Activated CD8-positive, alpha-beta memory T cell treated with anti-CD3 and anti-CD28 coated beads, Interleukin-2, amount 10 ng/mL, durations not matched to agents 7 days and 5 days (primary cell): Measurements from ENCODE around the gene TRAPPC10. TPM values are rescaled to one million over a fixed set of nuclear protein-coding genes. Genes with fewer than 3 reads are reported as not detected.
A peak's percentile ranks its signal among the peaks of the same experiment; 100 is the strongest.

Experiments used
- ATAC-seq: fragments of 150-1000 bp; cut with Tn5 transposase; one replicate; pipeline ENCODE4 v1.10.0; 2021; ENCODE audit warnings: moderate library complexity
- CTCF ChIA-PET: fragments of 350-600 bp; sonication (Branson Sonifier 250); formaldehyde crosslinking; loops from one replicate; lab custom pipeline; 2021; ENCODE audit warnings: antibody characterized with exemption; lab: Charles Lee
- DNase-seq: peaks from one replicate; pipeline ENCODE4 v3.0.0-alpha.2; 2020
- H3K27ac Mint-ChIP-seq: one replicate; pipeline ENCODE4 v1.8.0; 2021; ENCODE audit warnings: mild to moderate bottlenecking, mixed read lengths
- H3K27me3 Mint-ChIP-seq: one replicate; pipeline ENCODE4 v1.8.0; 2021; ENCODE audit warnings: mixed read lengths
- H3K36me3 Mint-ChIP-seq: one replicate; pipeline ENCODE4 v1.8.0; 2021; ENCODE audit warnings: mild to moderate bottlenecking, mixed read lengths
- H3K4me1 Mint-ChIP-seq: one replicate; pipeline ENCODE4 v1.8.0; 2021; ENCODE audit warnings: mixed read lengths
- H3K4me3 Mint-ChIP-seq: one replicate; pipeline ENCODE4 v1.8.0; 2021; ENCODE audit warnings: mild to moderate bottlenecking, moderate library complexity, mixed read lengths
- H3K9me3 Mint-ChIP-seq: one replicate; pipeline ENCODE4 v1.8.0; 2022; ENCODE audit warnings: low read depth, mixed read lengths
- total RNA-seq, 2 experiments: library from RNA; stranded (reverse); gene quantifications; one replicate each; pipeline ENCODE4 v1.2.3, GENCODE V29; 2021

TRAPPC10 gene
- total RNA-seq, 2 experiments from 2014 or later: 71.5 to 71.7 TPM

- Mint-ChIP-seq H3K4me3 (no peak overlapping the region), H3K9me3 (no peaks in the 10 kb centered on the region), H3K27ac (no peak overlapping the region), H3K4me1 (peaks cover 15% of the 10 kb centered on the region), H3K27me3 (no peaks in the 10 kb centered on the region), H3K36me3 (peaks cover 7% of the 10 kb centered on the region)
- DNase-seq (no peak), ATAC-seq (no peak)
- CTCF ChIA-PET: interaction anchor here (1.3 kb wide), 1 partner anchor 163 kb away, joined by 7 read pairs; no protein-coding TSS in a partner anchor
Measured at GRCh38 chr21:43973634-43973955, 38.5 kb upstream of the TRAPPC10 start.

DNA sequence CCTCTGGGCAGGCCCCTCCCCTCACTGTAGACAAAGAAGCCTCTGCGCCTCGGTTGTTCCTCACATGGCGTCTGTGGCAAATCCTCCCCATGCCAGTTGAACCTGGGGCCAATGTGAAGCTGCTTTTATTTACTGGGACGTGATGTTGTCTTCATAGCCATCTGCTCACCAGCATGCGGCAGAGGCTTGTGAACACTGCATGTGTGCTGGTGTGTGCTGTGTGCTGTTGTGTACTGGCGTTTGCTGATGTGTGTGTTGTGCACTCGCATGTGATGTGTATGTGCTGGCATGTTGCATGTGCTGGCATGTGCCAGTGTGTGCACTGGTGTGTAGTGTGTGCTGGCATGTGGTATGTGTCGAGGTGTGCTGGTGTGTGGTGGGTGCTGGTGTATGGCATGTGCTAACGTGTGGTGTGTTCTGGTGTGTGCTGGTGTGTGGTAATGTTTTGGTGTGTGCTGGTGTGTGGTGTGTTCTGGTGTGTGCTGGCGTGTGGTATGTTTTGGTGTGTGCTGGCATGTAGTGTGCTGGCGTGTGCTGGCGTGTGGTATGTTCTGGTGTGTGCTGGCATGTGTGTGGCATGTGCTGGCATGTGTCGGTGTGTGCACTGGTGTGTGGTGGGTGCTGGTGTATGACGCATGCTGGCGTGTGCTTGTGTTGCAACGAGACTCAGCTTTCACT lies 37.2 kb upstream of the TRAPPC10 start:
- CTCF ChIA-PET: interaction anchor here (0.6 to 2.0 kb wide), 22 partner anchors 10 to 185 kb away, joined by 3 to 8 read pairs (median 4); partner anchors contain the start of gene RRP1
- ATAC-seq: peak; percentile 20
- H3K27ac Mint-ChIP-seq: no peak overlapping the region
- peaks cover 7% of the 10 kb centered on the region for H3K36me3 Mint-ChIP-seq
- H3K27me3 Mint-ChIP-seq: no peaks in the 10 kb centered on the region
- H3K9me3 Mint-ChIP-seq: no peaks in the 10 kb centered on the region
- DNase-seq: no peak
- peaks cover 15% of the 10 kb centered on the region for H3K4me1 Mint-ChIP-seq
- H3K4me3 Mint-ChIP-seq: no peak overlapping the region

DNA sequence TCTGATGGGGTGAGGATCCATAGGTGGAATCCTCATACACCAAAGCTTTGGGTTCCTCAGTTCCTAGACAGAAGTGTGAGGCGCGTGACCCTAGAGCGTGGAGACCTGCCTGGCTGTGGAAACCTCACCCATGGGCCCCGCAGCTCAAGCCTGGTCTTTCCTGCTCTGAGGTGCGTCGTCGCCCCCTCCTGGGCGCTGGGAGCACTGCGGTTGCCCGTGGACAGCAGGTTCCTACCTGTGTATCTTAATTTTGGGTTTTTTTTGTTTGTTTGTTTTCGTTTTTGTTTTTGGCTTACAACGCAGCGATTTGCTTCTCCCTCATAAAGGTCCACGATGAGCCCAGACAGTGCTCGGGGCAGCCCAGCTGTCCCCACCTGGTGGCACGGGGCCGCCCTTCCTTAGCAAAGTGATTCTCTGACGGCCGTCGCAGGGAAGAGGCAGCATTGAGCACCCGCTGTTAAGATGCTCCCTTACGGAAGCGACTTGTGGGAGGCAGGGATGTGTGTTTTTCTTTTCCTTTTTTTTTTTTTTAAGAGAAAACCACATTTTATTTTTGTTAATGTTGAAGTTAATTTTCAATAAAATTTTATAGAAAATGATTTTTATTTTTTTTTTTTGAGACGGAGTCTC lies 36.5 kb upstream of the TRAPPC10 start:
- DNase-seq: peak; percentile 86
- Mint-ChIP-seq H3K27ac (no peak overlapping the region), H3K36me3 (peaks cover 7% of the 10 kb centered on the region), H3K4me3 (no peak overlapping the region), H3K4me1 (peaks cover 15% of the 10 kb centered on the region), H3K9me3 (no peaks in the 10 kb centered on the region), H3K27me3 (no peaks in the 10 kb centered on the region)
- ATAC-seq: peak; percentile 85
- CTCF ChIA-PET: interaction anchor here (0.6 to 2.0 kb wide), 24 partner anchors 9 to 186 kb away, joined by 3 to 8 read pairs (median 4); partner anchors contain the start of gene RRP1

DNA sequence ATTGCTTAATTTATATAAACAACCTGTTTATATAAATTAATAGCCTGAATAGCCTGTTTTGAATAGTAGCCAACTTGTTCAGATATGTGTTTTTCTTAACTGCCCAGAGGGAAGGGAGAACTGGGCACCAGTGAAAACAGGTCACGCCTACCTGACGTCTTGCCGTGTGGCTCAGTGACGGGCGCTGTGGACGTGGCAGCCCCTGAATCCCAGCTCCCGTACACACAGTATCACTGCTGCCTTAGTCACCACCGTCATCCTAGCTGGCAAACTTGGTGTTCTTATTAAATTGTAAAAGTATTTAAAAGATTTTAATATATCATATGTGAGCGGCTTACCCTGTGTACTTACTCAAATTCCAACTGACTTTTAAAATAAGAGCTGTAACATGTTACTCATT lies 35.4 kb upstream of the TRAPPC10 start:
- H3K9me3 Mint-ChIP-seq: no peaks in the 10 kb centered on the region
- CTCF ChIA-PET: interaction anchor here (1.3 to 2.0 kb wide), 8 partner anchors 21 to 187 kb away, joined by 3 to 8 read pairs (median 4); partner anchors contain the start of gene RRP1
- ATAC-seq: no peak
- H3K4me1 Mint-ChIP-seq: peaks cover 15% of the 10 kb centered on the region
- no peak overlapping the region for H3K27ac Mint-ChIP-seq
- no peaks in the 10 kb centered on the region for H3K27me3 Mint-ChIP-seq
- DNase-seq: no peak
- peaks cover 7% of the 10 kb centered on the region for H3K36me3 Mint-ChIP-seq
- no peak overlapping the region for H3K4me3 Mint-ChIP-seq

- H3K4me3 Mint-ChIP-seq: no peak overlapping the region
- no peaks in the 10 kb centered on the region for H3K9me3 Mint-ChIP-seq
- H3K36me3 Mint-ChIP-seq: peaks cover 7% of the 10 kb centered on the region
- H3K27ac Mint-ChIP-seq: no peak overlapping the region
- peaks cover 17% of the 10 kb centered on the region for H3K4me1 Mint-ChIP-seq
- no peak for DNase-seq
- ATAC-seq: no peak
- H3K27me3 Mint-ChIP-seq: no peaks in the 10 kb centered on the region
- CTCF ChIA-PET: no interaction called here
Measured at GRCh38 chr21:43978060-43978459, 34.0 kb upstream of the TRAPPC10 start.

DNA sequence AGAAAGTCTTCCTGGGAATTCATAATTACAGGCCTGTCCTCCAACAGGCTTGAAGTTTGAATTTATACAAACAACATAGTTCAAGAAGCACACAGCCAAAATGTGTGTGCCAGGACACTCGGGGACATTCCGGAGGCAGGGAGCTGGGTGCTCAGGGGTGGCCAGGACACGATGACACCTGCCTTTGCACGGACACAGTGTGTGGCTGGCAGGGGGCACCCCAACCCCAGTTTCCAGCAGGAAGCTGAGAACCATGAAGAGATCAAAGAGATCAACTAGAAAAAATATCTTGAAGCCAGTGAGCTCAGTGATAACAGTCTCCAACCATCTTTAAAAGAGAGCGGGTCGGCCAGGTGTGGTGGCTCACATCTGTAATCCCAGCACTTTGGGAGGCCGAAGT lies 32.5 kb upstream of the TRAPPC10 start:
- DNase-seq (no peak), ATAC-seq (no peak)
- no peaks in the 10 kb centered on the region for H3K9me3 Mint-ChIP-seq
- peaks cover 5% of the 10 kb centered on the region for H3K36me3 Mint-ChIP-seq
- H3K4me1 Mint-ChIP-seq: peaks cover 12% of the 10 kb centered on the region
- no peaks in the 10 kb centered on the region for H3K27me3 Mint-ChIP-seq
- H3K4me3 Mint-ChIP-seq: no peak overlapping the region
- H3K27ac Mint-ChIP-seq: no peak overlapping the region
- CTCF ChIA-PET: interaction anchor here (1.4 to 1.6 kb wide), 2 partner anchors 18 to 169 kb away, joined by 3 to 6 read pairs; no protein-coding TSS in a partner anchor

GRCh38 chr21:43981151-43981870 lies 30.8 kb upstream of the TRAPPC10 start:
- Mint-ChIP-seq H3K27me3 (no peaks in the 10 kb centered on the region), H3K27ac (no peak overlapping the region), H3K4me3 (no peak overlapping the region), H3K4me1 (peaks cover 13% of the 10 kb centered on the region), H3K9me3 (no peaks in the 10 kb centered on the region), H3K36me3 (peaks cover 5% of the 10 kb centered on the region)
- no peak for ATAC-seq
- no peak for DNase-seq
- CTCF ChIA-PET: no interaction called here

- H3K4me1 Mint-ChIP-seq: peaks cover 13% of the 10 kb centered on the region
- DNase-seq (no peak), ATAC-seq (no peak)
- no peak overlapping the region for H3K27ac Mint-ChIP-seq
- peaks cover 5% of the 10 kb centered on the region for H3K36me3 Mint-ChIP-seq
- H3K4me3 Mint-ChIP-seq: no peak overlapping the region
- CTCF ChIA-PET: no interaction called here
- H3K27me3 Mint-ChIP-seq: peaks cover 5% of the 10 kb centered on the region
- H3K9me3 Mint-ChIP-seq: no peaks in the 10 kb centered on the region
Measured at GRCh38 chr21:43981871-43982210, 30.3 kb upstream of the TRAPPC10 start.

DNA sequence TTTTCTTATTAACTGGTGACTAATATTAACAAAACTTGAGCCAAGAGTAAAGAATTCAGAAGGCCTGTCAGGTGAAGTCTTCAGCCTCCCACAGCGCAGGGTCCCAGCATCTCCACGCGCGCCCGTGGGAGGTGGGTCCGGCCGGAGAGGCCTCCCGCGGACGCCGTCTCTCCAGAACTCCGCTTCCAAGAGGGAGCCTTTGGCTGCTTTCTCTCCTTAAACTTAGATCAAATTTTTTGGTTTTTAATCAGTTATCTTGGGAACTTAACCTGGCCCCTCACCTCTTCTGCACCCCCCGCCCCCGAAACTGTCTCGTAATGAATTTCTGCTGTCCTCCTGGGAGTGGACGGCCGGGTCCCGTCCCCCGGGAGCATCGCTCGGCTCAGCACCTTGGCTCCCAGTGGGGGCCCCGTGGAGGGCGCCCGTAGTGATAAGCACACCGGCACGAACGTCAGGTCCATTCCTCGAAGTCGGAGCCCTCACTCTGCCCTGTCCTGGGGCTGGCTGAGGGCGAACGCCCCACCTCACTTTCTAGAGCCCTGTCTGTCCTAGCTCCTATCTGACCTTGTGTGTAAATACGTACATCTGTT lies 29.5 kb upstream of the TRAPPC10 start:
- peaks cover 11% of the 10 kb centered on the region for H3K4me1 Mint-ChIP-seq
- H3K4me3 Mint-ChIP-seq: no peak overlapping the region
- CTCF ChIA-PET: no interaction called here
- ATAC-seq (no peak), DNase-seq (no peak)
- peaks cover 5% of the 10 kb centered on the region for H3K27me3 Mint-ChIP-seq
- peaks cover 5% of the 10 kb centered on the region for H3K36me3 Mint-ChIP-seq
- no peak overlapping the region for H3K27ac Mint-ChIP-seq
- no peaks in the 10 kb centered on the region for H3K9me3 Mint-ChIP-seq

- DNase-seq (no peak), ATAC-seq (no peak)
- Mint-ChIP-seq H3K4me1 (peaks cover 11% of the 10 kb centered on the region), H3K9me3 (no peaks in the 10 kb centered on the region), H3K27me3 (peaks cover 5% of the 10 kb centered on the region), H3K36me3 (peaks cover 4% of the 10 kb centered on the region), H3K27ac (no peak overlapping the region), H3K4me3 (no peak overlapping the region)
- CTCF ChIA-PET: no interaction called here
Measured at GRCh38 chr21:43983390-43983789, 28.7 kb upstream of the TRAPPC10 start.

- H3K36me3 Mint-ChIP-seq: no peaks in the 10 kb centered on the region
- no peaks in the 10 kb centered on the region for H3K9me3 Mint-ChIP-seq
- peaks cover 5% of the 10 kb centered on the region for H3K27me3 Mint-ChIP-seq
- ATAC-seq (no peak), DNase-seq (no peak)
- peaks cover 11% of the 10 kb centered on the region for H3K4me1 Mint-ChIP-seq
- H3K4me3 Mint-ChIP-seq: no peak overlapping the region
- CTCF ChIA-PET: interaction anchor here (0.8 to 1.2 kb wide), 2 partner anchors 8 to 173 kb away, joined by 3 to 5 read pairs; no protein-coding TSS in a partner anchor
- H3K27ac Mint-ChIP-seq: no peak overlapping the region
Measured at GRCh38 chr21:43983860-43984420, 28.2 kb upstream of the TRAPPC10 start.

- ATAC-seq (no peak), DNase-seq (no peak)
- Mint-ChIP-seq H3K4me1 (peaks cover 11% of the 10 kb centered on the region), H3K36me3 (no peaks in the 10 kb centered on the region), H3K4me3 (no peak overlapping the region), H3K9me3 (no peaks in the 10 kb centered on the region), H3K27me3 (peaks cover 5% of the 10 kb centered on the region), H3K27ac (no peak overlapping the region)
- CTCF ChIA-PET: interaction anchor here (0.8 to 1.2 kb wide), 2 partner anchors 9 to 174 kb away, joined by 3 to 5 read pairs; no protein-coding TSS in a partner anchor
Measured at GRCh38 chr21:43984905-43985689, 27.0 kb upstream of the TRAPPC10 start.
